ENCODE measurements around the gene WNT9B. TPM values are rescaled to one million over a fixed set of nuclear protein-coding genes. Genes with fewer than 3 reads are reported as not detected.

Gene WNT9B
- total RNA-seq, 1 donor from 2014 or later: not detected

DNA sequence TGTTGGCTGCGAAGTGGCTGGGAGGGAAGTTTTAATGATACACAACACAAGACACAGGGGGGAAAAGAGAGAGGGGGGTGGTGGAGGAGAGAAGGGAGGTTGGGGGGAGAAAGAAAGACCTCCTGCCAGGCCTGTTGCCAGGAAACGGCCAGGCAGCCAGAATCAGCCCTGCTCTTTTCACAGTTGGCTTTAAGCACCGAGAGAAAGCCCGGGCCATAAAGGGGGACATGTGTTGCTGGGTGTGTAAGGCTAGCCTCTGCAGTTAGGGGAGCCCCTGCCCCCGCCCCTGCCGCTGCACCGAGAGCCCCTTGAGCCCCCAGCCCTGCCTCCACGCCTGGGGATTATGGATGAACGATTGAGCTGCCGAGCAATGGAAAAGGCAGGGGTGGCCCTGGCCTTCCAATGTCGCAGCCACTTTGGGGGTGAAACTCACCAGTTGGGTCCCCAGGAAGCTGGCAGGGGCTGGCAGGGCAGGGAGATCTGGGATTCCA is 19.0 kb upstream of the WNT9B start:
- no peaks in the 10 kb centered on the region for H3K9me3 Mint-ChIP-seq (ENCODE audit: low read depth)
- no peak overlapping the region for H3K27ac Mint-ChIP-seq (ENCODE audit: unreplicated experiment)
- no peaks in the 10 kb centered on the region for H3K36me3 Mint-ChIP-seq (ENCODE audit: low read depth)
- peaks cover 3% of the 10 kb centered on the region for H3K27me3 Mint-ChIP-seq (ENCODE audit: low read depth)
- H3K4me3 Mint-ChIP-seq (ENCODE audit: unreplicated experiment): no peak overlapping the region
- DNase-seq (ENCODE audit: low spot score): peak; percentile 69
- peaks cover 6% of the 10 kb centered on the region for H3K4me1 Mint-ChIP-seq (ENCODE audit: low read depth)
- TF ChIP-seq, protein P1, sequence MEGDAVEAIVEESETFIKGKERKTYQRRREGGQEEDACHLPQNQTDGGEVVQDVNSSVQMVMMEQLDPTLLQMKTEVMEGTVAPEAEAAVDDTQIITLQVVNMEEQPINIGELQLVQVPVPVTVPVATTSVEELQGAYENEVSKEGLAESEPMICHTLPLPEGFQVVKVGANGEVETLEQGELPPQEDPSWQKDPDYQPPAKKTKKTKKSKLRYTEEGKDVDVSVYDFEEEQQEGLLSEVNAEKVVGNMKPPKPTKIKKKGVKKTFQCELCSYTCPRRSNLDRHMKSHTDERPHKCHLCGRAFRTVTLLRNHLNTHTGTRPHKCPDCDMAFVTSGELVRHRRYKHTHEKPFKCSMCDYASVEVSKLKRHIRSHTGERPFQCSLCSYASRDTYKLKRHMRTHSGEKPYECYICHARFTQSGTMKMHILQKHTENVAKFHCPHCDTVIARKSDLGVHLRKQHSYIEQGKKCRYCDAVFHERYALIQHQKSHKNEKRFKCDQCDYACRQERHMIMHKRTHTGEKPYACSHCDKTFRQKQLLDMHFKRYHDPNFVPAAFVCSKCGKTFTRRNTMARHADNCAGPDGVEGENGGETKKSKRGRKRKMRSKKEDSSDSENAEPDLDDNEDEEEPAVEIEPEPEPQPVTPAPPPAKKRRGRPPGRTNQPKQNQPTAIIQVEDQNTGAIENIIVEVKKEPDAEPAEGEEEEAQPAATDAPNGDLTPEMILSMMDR (IDR thresholded peaks at IDR 0.05): no peak

- Mint-ChIP-seq H3K27ac (ENCODE audit: unreplicated experiment) (no peak overlapping the region), H3K4me3 (ENCODE audit: unreplicated experiment) (no peak overlapping the region), H3K4me1 (ENCODE audit: low read depth) (peaks cover 6% of the 10 kb centered on the region), H3K9me3 (ENCODE audit: low read depth) (no peaks in the 10 kb centered on the region), H3K27me3 (ENCODE audit: low read depth) (peaks cover 3% of the 10 kb centered on the region), H3K36me3 (ENCODE audit: low read depth) (no peaks in the 10 kb centered on the region)
- no peak for DNase-seq (ENCODE audit: low spot score)
- TF ChIP-seq, protein P1 (IDR thresholded peaks at IDR 0.05): no peak
These were observed 18.2 kb upstream of the WNT9B start for GRCh38 chr17:46832945-46833839.

DNA sequence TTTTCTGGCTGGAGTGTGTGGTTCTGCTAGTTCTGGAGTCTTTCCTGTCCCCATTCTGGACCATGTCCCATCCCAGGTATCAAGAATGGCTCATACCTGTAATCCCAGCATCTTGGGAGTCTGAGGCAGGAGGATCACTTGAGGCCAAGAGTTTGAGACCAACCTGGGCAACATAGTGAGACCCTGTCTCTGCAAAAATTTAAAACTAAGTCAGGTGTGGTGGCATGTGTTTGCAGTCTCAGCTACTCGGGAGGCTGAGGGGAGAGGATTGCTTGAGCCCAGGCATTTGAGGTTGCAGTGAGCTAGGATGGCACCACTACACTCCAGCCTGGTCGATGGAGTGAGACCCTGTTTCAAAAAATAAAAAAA is 17.6 kb upstream of the WNT9B start:
- Mint-ChIP-seq H3K27ac (ENCODE audit: unreplicated experiment) (no peak overlapping the region), H3K4me1 (ENCODE audit: low read depth) (peaks cover 6% of the 10 kb centered on the region), H3K36me3 (ENCODE audit: low read depth) (no peaks in the 10 kb centered on the region), H3K27me3 (ENCODE audit: low read depth) (peaks cover 3% of the 10 kb centered on the region), H3K4me3 (ENCODE audit: unreplicated experiment) (no peak overlapping the region), H3K9me3 (ENCODE audit: low read depth) (no peaks in the 10 kb centered on the region)
- DNase-seq (ENCODE audit: low spot score): no peak
- TF ChIP-seq, protein P1 (IDR thresholded peaks at IDR 0.05): no peak

DNA sequence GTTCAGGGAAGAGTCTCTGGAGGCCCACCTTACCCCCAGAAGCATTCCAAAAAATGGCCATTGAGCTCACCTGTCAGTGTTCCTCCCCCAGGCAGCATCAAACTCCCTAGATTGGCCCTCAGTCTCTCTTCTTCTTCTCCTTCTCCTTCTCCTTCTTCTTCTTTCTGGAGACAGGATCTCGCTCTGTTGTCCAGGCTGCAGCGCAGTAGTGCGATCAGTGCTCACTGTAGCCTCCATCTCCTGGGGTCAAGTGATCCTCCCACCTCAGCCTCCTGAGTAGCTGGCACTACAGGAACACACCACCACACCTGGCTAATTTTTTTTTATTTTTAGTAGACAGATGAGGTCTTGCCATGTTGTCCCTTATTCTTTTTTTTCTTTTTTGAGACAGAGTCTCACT is 16.5 kb upstream of the WNT9B start:
- TF ChIP-seq, protein P1 (IDR thresholded peaks at IDR 0.05): no peak
- H3K4me1 Mint-ChIP-seq (ENCODE audit: low read depth): peaks cover 6% of the 10 kb centered on the region
- no peaks in the 10 kb centered on the region for H3K36me3 Mint-ChIP-seq (ENCODE audit: low read depth)
- no peak overlapping the region for H3K27ac Mint-ChIP-seq (ENCODE audit: unreplicated experiment)
- no peak for DNase-seq (ENCODE audit: low spot score)
- peaks cover 3% of the 10 kb centered on the region for H3K27me3 Mint-ChIP-seq (ENCODE audit: low read depth)
- H3K9me3 Mint-ChIP-seq (ENCODE audit: low read depth): no peaks in the 10 kb centered on the region
- H3K4me3 Mint-ChIP-seq (ENCODE audit: unreplicated experiment): no peak overlapping the region

- H3K27ac Mint-ChIP-seq (ENCODE audit: unreplicated experiment): no peak overlapping the region
- H3K4me1 Mint-ChIP-seq (ENCODE audit: low read depth): peaks cover 9% of the 10 kb centered on the region
- no peaks in the 10 kb centered on the region for H3K9me3 Mint-ChIP-seq (ENCODE audit: low read depth)
- no peak for DNase-seq (ENCODE audit: low spot score)
- TF ChIP-seq, protein P1 (IDR thresholded peaks at IDR 0.05): no peak
- H3K4me3 Mint-ChIP-seq (ENCODE audit: unreplicated experiment): no peak overlapping the region
- peaks cover 13% of the 10 kb centered on the region for H3K27me3 Mint-ChIP-seq (ENCODE audit: low read depth)
- peaks cover 2% of the 10 kb centered on the region for H3K36me3 Mint-ChIP-seq (ENCODE audit: low read depth)
These were observed 14.9 kb upstream of the WNT9B start for GRCh38 chr17:46836500-46836899.
